Measurements from ENCODE around the gene CSTF1.

The CSTF1 gene

DNA sequence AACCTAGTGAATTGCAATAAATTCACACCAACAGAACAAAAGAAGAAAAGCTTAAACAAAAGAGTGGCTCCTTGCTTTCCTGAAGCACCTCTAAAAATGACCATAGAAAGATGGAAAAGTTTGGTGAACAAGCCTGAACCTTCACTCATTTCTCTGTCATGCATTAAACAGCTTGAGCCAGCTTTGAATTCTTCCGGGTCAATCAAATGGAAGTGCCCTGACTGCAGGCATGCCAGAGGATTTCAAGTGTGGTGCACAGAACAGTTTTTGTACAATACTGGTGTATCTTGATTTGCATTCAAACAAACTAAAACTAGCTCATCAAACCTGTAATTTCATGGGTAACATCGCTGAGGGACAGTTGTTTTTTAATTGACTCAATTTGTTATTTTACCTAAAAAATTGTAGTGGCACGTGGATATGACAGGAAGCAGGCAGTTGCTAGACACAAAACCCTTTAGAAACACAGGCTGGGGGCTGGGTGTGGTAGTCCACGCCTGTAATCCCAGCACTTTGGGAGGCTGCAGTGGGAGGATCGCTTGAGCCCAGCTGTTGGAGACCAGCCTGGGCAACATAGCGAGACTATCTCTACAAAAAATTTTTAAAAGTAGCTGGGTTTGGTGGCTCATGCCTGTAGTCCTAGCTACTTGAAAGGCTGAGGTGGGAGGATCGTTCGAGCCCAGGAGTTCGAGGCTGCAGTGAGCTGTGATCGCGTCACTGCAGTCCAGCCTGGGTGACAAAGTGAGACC lies 28.7 kb downstream of the CSTF1 start:
- ATAC-seq (ENCODE audit: insufficient read depth, low read depth) (no peak), DNase-seq (no peak)
- H3K4me3 ChIP-seq (ENCODE audit: low read depth in 1 of 2, low read length in 2 of 2) = no peak overlapping the region
- no peak overlapping the region for H3K27ac ChIP-seq (ENCODE audit: low read length)
- H3K79me2 ChIP-seq (ENCODE audit: insufficient read depth, low read length) = no peaks in the 10 kb centered on the region
- TF ChIP-seq EZH2 (IDR thresholded peaks at IDR 0.05; ENCODE audit: borderline replicate concordance, low read depth, low read length, severe bottlenecking) = no peak
- TF ChIP-seq, protein P1, sequence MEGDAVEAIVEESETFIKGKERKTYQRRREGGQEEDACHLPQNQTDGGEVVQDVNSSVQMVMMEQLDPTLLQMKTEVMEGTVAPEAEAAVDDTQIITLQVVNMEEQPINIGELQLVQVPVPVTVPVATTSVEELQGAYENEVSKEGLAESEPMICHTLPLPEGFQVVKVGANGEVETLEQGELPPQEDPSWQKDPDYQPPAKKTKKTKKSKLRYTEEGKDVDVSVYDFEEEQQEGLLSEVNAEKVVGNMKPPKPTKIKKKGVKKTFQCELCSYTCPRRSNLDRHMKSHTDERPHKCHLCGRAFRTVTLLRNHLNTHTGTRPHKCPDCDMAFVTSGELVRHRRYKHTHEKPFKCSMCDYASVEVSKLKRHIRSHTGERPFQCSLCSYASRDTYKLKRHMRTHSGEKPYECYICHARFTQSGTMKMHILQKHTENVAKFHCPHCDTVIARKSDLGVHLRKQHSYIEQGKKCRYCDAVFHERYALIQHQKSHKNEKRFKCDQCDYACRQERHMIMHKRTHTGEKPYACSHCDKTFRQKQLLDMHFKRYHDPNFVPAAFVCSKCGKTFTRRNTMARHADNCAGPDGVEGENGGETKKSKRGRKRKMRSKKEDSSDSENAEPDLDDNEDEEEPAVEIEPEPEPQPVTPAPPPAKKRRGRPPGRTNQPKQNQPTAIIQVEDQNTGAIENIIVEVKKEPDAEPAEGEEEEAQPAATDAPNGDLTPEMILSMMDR (IDR thresholded peaks at IDR 0.05; ENCODE audit: borderline replicate concordance, extremely low read depth, low read length, poor library complexity, severe bottlenecking) = no peak
- no peaks in the 10 kb centered on the region for H3K9me3 ChIP-seq (ENCODE audit: insufficient read depth, low read length, severe bottlenecking)
- H3K4me2 ChIP-seq (ENCODE audit: insufficient read depth, low read length) = no peak overlapping the region
- H4K20me1 ChIP-seq (ENCODE audit: insufficient read depth, low read length) = no peaks in the 10 kb centered on the region; the same call in 1 of the 2 replicates
- H3K4me1 ChIP-seq (ENCODE audit: insufficient read depth, low read length) = no peaks in the 10 kb centered on the region
- H2AFZ ChIP-seq (ENCODE audit: low read depth, low read length) = no peak overlapping the region
- H3K36me3 ChIP-seq (ENCODE audit: insufficient read depth, low read length) = no peaks in the 10 kb centered on the region
- H3K9ac ChIP-seq (ENCODE audit: low read depth, low read length) = no peak overlapping the region
- H3K27me3 ChIP-seq (ENCODE audit: insufficient read depth, low read length, poor library complexity) = no peaks in the 10 kb centered on the region

DNA sequence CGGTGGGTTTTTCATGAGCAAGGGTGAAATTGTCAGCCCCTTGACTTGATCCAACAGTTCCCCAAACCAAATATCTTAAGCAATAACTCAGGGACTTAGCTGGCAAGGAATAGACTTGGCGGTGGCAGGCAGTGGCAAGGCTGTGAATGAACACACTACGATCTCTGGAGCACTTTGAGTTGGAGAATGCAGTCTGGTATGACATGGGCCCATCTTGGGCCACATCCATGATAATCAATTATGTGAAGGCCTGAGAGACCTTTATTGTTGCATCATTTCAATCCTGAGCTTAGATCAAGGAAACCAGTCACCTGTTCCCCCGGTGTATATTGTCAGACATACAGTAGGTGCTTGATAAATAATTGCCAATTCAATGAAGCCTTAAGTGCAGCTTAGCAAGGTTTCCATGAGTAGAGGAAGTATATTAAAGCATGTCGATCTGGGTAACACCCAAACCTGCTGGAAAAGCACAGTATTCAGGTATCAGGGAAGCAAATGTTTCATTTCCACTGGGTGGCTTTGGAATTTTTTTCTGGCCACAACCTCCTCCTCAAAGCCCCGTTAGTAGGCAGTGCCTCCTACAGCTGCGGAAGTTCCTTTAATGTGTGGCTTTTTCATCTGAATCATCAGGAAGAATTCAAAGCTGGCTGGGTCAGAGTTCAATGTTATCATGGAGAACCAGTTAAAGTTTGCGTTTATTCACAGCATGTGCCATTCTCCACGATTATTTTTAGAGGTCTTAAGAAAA lies 29.8 kb downstream of the CSTF1 start:
- Histone ChIP-seq H3K4me1 (ENCODE audit: insufficient read depth, low read length) (no peaks in the 10 kb centered on the region), H3K36me3 (ENCODE audit: insufficient read depth, low read length) (no peaks in the 10 kb centered on the region), H3K4me3 (ENCODE audit: low read depth in 1 of 2, low read length in 2 of 2) (no peak overlapping the region), H3K27me3 (ENCODE audit: insufficient read depth, low read length, poor library complexity) (no peaks in the 10 kb centered on the region), H4K20me1 (ENCODE audit: insufficient read depth, low read length) (no peaks in the 10 kb centered on the region; the same call in 1 of the 2 replicates), H2AFZ (ENCODE audit: low read depth, low read length) (no peak overlapping the region), H3K9me3 (ENCODE audit: insufficient read depth, low read length, severe bottlenecking) (no peaks in the 10 kb centered on the region), H3K27ac (ENCODE audit: low read length) (no peak overlapping the region), H3K79me2 (ENCODE audit: insufficient read depth, low read length) (no peaks in the 10 kb centered on the region), H3K9ac (ENCODE audit: low read depth, low read length) (no peak overlapping the region), H3K4me2 (ENCODE audit: insufficient read depth, low read length) (no peak overlapping the region)
- DNase-seq (no peak), ATAC-seq (ENCODE audit: insufficient read depth, low read depth) (no peak)
- no peak for TF ChIP-seq EZH2 (IDR thresholded peaks at IDR 0.05; ENCODE audit: borderline replicate concordance, low read depth, low read length, severe bottlenecking)
- TF ChIP-seq, protein P1 (IDR thresholded peaks at IDR 0.05; ENCODE audit: borderline replicate concordance, extremely low read depth, low read length, poor library complexity, severe bottlenecking) = no peak

DNA sequence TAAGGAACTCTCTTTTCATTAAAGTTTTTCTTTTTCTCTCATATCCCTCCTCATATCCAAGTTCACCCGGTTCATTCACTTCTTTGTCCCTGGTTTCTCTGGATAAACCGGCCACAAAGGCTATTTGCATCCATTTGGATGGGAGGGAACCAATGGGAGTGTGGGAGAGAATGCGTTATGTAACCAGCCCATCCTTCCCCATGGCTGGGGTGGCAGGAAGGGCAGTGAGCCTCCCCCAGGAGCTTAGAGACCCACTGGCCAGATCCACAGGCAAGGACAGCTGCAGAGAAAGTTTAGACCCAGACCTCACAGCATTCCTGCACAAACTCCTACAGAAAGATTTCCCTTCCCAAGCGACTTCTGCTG lies 30.4 kb downstream of the CSTF1 start:
- no peak for ATAC-seq (ENCODE audit: insufficient read depth, low read depth)
- Histone ChIP-seq H3K9me3 (ENCODE audit: insufficient read depth, low read length, severe bottlenecking) (no peaks in the 10 kb centered on the region), H2AFZ (ENCODE audit: low read depth, low read length) (no peak overlapping the region), H3K4me2 (ENCODE audit: insufficient read depth, low read length) (no peak overlapping the region), H3K4me1 (ENCODE audit: insufficient read depth, low read length) (no peaks in the 10 kb centered on the region), H3K27ac (ENCODE audit: low read length) (no peak overlapping the region), H3K79me2 (ENCODE audit: insufficient read depth, low read length) (no peaks in the 10 kb centered on the region), H3K4me3 (ENCODE audit: low read depth in 1 of 2, low read length in 2 of 2) (no peak overlapping the region), H3K36me3 (ENCODE audit: insufficient read depth, low read length) (no peaks in the 10 kb centered on the region), H3K9ac (ENCODE audit: low read depth, low read length) (no peak overlapping the region), H4K20me1 (ENCODE audit: insufficient read depth, low read length) (no peaks in the 10 kb centered on the region), H3K27me3 (ENCODE audit: insufficient read depth, low read length, poor library complexity) (no peaks in the 10 kb centered on the region)
- TF ChIP-seq, protein P1 (IDR thresholded peaks at IDR 0.05; ENCODE audit: borderline replicate concordance, extremely low read depth, low read length, poor library complexity, severe bottlenecking) = no peak
- no peak for TF ChIP-seq EZH2 (IDR thresholded peaks at IDR 0.05; ENCODE audit: borderline replicate concordance, low read depth, low read length, severe bottlenecking)
- no peak for DNase-seq
